Measurements from ENCODE around the gene IGDCC3. TPM values are rescaled to one million over a fixed set of nuclear protein-coding genes. Genes with fewer than 3 reads are reported as not detected.

Gene IGDCC3
- total RNA-seq, 1 donor from 2014 or later: 0.13 TPM

GRCh38 chr15:65305150-65305758 is 72.5 kb downstream of the IGDCC3 start:
- DNase-seq (ENCODE audit: low read depth): no peak
- no peak for TF ChIP-seq CTCF (IDR thresholded peaks at IDR 0.05; ENCODE audit: insufficient read depth, low read length, poor library complexity, severe bottlenecking)
- Histone ChIP-seq H3K36me3 (ENCODE audit: control insufficient read depth, insufficient read depth, low read length) (no peaks in the 10 kb centered on the region), H3K4me3 (ENCODE audit: low read depth, low read length) (no peak overlapping the region), H3K27me3 (ENCODE audit: control insufficient read depth, insufficient read depth, low read length) (peaks cover 2% of the 10 kb centered on the region)

GRCh38 chr15:65304381-65305149 is 73.2 kb downstream of the IGDCC3 start, which contains the start of gene RNU5B-1:
TSS of gene RNU5B-1 (plus strand) at chr15:65304677.
- no peaks in the 10 kb centered on the region for H3K36me3 ChIP-seq (ENCODE audit: control insufficient read depth, insufficient read depth, low read length)
- peak within 1 kb of the TSS; percentile 48 for H3K4me3 ChIP-seq (ENCODE audit: low read depth, low read length)
- TF ChIP-seq CTCF (IDR thresholded peaks at IDR 0.05; ENCODE audit: insufficient read depth, low read length, poor library complexity, severe bottlenecking): peak; percentile 89
- peak; percentile 98 for DNase-seq (ENCODE audit: low read depth)
- no peaks in the 10 kb centered on the region for H3K27me3 ChIP-seq (ENCODE audit: control insufficient read depth, insufficient read depth, low read length)

- no peak for TF ChIP-seq CTCF (IDR thresholded peaks at IDR 0.05; ENCODE audit: insufficient read depth, low read length, poor library complexity, severe bottlenecking)
These were observed 74.0 kb downstream of the IGDCC3 start for GRCh38 chr15:65303687-65304380.

GRCh38 chr15:65302061-65302460 is 75.7 kb downstream of the IGDCC3 start:
- Histone ChIP-seq H3K36me3 (ENCODE audit: control insufficient read depth, insufficient read depth, low read length) (no peaks in the 10 kb centered on the region), H3K4me3 (ENCODE audit: low read depth, low read length) (no peak overlapping the region), H3K27me3 (ENCODE audit: control insufficient read depth, insufficient read depth, low read length) (no peaks in the 10 kb centered on the region)
- TF ChIP-seq CTCF (IDR thresholded peaks at IDR 0.05; ENCODE audit: insufficient read depth, low read length, poor library complexity, severe bottlenecking): no peak
- no peak for DNase-seq (ENCODE audit: low read depth)

More at GRCh38 chr15:65303687-65304380, 74.0 kb downstream of the IGDCC3 start:
- Histone ChIP-seq H3K4me3 (ENCODE audit: low read depth, low read length) (peak overlapping the region; percentile 48), H3K27me3 (ENCODE audit: control insufficient read depth, insufficient read depth, low read length) (no peaks in the 10 kb centered on the region), H3K36me3 (ENCODE audit: control insufficient read depth, insufficient read depth, low read length) (no peaks in the 10 kb centered on the region)
- no peak for DNase-seq (ENCODE audit: low read depth)

- no peak overlapping the region for H3K4me3 ChIP-seq (ENCODE audit: low read depth, low read length)
- no peak for TF ChIP-seq CTCF (IDR thresholded peaks at IDR 0.05; ENCODE audit: insufficient read depth, low read length, poor library complexity, severe bottlenecking)
- H3K36me3 ChIP-seq (ENCODE audit: control insufficient read depth, insufficient read depth, low read length): no peaks in the 10 kb centered on the region
- no peak for DNase-seq (ENCODE audit: low read depth)
- H3K27me3 ChIP-seq (ENCODE audit: control insufficient read depth, insufficient read depth, low read length): no peaks in the 10 kb centered on the region
These were observed 76.8 kb downstream of the IGDCC3 start for GRCh38 chr15:65300924-65301441.
